ENCODE data around the gene VENTX. TPM values are rescaled to one million over a fixed set of nuclear protein-coding genes. Genes with fewer than 3 reads are reported as not detected.

VENTX gene
- total and polyA plus RNA-seq, 4 donors, result 1.0 to 7.4 (median 2.6) TPM

DNA sequence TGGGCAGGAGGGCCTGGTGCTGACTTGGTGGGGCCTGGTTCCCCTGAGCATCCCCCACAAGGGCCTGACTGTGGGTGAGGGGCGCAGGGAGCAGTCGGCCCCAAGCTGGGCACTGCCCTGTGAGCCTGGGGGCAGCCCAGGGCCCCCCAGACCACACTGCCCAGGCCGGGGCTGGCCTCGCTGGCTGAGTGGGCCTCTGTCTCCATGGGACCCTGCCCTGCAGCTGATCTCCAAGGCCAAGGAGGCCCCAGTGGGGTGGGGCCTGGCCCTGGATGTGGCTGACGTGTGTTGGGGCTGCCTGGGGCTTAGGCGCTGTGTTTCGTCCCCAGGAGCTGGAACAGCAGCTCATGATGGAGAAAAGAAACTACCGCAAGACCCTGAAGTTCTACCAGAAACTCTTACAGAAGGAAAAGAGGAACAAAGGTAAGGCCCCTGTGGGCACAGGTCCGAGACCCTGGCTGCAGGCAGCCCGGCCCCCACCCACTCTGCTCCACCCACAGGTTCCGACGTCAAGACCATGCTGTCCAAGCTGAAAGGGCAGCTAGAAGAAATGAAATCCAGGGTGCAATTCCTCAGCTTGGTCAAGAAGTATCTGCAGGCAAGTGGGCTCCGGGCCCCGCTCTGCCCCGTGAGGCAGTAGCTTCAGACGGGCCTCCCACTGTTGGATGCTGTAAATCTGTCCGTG lies 31.2 kb upstream of the VENTX start:
- H3K4me1 ChIP-seq (ENCODE audit: control insufficient read depth in 1 of 2, insufficient read depth in 2 of 2, low read length in 2 of 2), result no peaks in the 10 kb centered on the region
- H3K9me3 ChIP-seq (ENCODE audit: control insufficient read depth, low read length), result no peaks in the 10 kb centered on the region
- intact Hi-C loops (cut with DNase I), result no loop called here
- DNase-seq, result no peak
- WGBS, 2 donors, result 79 to 84% methylated on average over 13 to 17 of the region's 17 CpGs
- no peak overlapping the region for H3K27ac ChIP-seq (ENCODE audit: low read depth in 1 of 2, low read length in 2 of 2)
- H3K4me3 ChIP-seq (ENCODE audit: low read length in 2 of 2), result no peak overlapping the region
- H3K36me3 ChIP-seq (ENCODE audit: control insufficient read depth in 1 of 2, insufficient read depth in 2 of 2, low read length in 1 of 2), result no peaks in the 10 kb centered on the region
- no peak for ATAC-seq (ENCODE audit: low FRiP score)
- H3K27me3 ChIP-seq (ENCODE audit: control insufficient read depth in 1 of 2, insufficient read depth in 2 of 2, low read length in 1 of 2), result no peaks in the 10 kb centered on the region

GRCh38 chr10:133207041-133207600 lies 30.5 kb upstream of the VENTX start:
- H3K4me3 ChIP-seq (ENCODE audit: low read length in 2 of 2), result no peak overlapping the region
- DNase-seq (no peak), ATAC-seq (ENCODE audit: low FRiP score) (no peak)
- 84 to 89% methylated on average over 35 to 36 of the region's 36 CpGs for WGBS, 2 donors
- no peaks in the 10 kb centered on the region for H3K4me1 ChIP-seq (ENCODE audit: control insufficient read depth in 1 of 2, insufficient read depth in 2 of 2, low read length in 2 of 2)
- no peak overlapping the region for H3K27ac ChIP-seq (ENCODE audit: low read depth in 1 of 2, low read length in 2 of 2)
- no peaks in the 10 kb centered on the region for H3K36me3 ChIP-seq (ENCODE audit: control insufficient read depth in 1 of 2, insufficient read depth in 2 of 2, low read length in 1 of 2)
- H3K27me3 ChIP-seq (ENCODE audit: control insufficient read depth in 1 of 2, insufficient read depth in 2 of 2, low read length in 1 of 2), result no peaks in the 10 kb centered on the region
- intact Hi-C loops (cut with DNase I), result no loop called here
- H3K9me3 ChIP-seq (ENCODE audit: control insufficient read depth, low read length), result no peaks in the 10 kb centered on the region

GRCh38 chr10:133207627-133208026 lies 30.0 kb upstream of the VENTX start:
- WGBS, 2 donors, result 53 to 63% methylated on average over 17 of the region's 17 CpGs
- intact Hi-C loops (cut with DNase I), result no loop called here
- Histone ChIP-seq H3K27me3 (ENCODE audit: control insufficient read depth in 1 of 2, insufficient read depth in 2 of 2, low read length in 1 of 2) (no peaks in the 10 kb centered on the region), H3K4me1 (ENCODE audit: control insufficient read depth in 1 of 2, insufficient read depth in 2 of 2, low read length in 2 of 2) (no peaks in the 10 kb centered on the region), H3K9me3 (ENCODE audit: control insufficient read depth, low read length) (no peaks in the 10 kb centered on the region), H3K4me3 (ENCODE audit: low read length in 2 of 2) (no peak overlapping the region), H3K36me3 (ENCODE audit: control insufficient read depth in 1 of 2, insufficient read depth in 2 of 2, low read length in 1 of 2) (no peaks in the 10 kb centered on the region), H3K27ac (ENCODE audit: low read depth in 1 of 2, low read length in 2 of 2) (no peak overlapping the region)
- no peak for DNase-seq
- ATAC-seq (ENCODE audit: low FRiP score), result no peak

GRCh38 chr10:133208466-133208865 lies 29.2 kb upstream of the VENTX start:
- Histone ChIP-seq H3K4me3 (ENCODE audit: low read length in 2 of 2) (no peak overlapping the region), H3K27me3 (ENCODE audit: control insufficient read depth in 1 of 2, insufficient read depth in 2 of 2, low read length in 1 of 2) (no peaks in the 10 kb centered on the region), H3K9me3 (ENCODE audit: control insufficient read depth, low read length) (no peaks in the 10 kb centered on the region), H3K27ac (ENCODE audit: low read depth in 1 of 2, low read length in 2 of 2) (no peak overlapping the region), H3K36me3 (ENCODE audit: control insufficient read depth in 1 of 2, insufficient read depth in 2 of 2, low read length in 1 of 2) (no peaks in the 10 kb centered on the region), H3K4me1 (ENCODE audit: control insufficient read depth in 1 of 2, insufficient read depth in 2 of 2, low read length in 2 of 2) (no peaks in the 10 kb centered on the region)
- DNase-seq (no peak), ATAC-seq (ENCODE audit: low FRiP score) (no peak)
- intact Hi-C loops (cut with DNase I), result no loop called here
- WGBS, 2 donors, result 90 to 91% methylated on average over 16 to 18 of the region's 18 CpGs

DNA sequence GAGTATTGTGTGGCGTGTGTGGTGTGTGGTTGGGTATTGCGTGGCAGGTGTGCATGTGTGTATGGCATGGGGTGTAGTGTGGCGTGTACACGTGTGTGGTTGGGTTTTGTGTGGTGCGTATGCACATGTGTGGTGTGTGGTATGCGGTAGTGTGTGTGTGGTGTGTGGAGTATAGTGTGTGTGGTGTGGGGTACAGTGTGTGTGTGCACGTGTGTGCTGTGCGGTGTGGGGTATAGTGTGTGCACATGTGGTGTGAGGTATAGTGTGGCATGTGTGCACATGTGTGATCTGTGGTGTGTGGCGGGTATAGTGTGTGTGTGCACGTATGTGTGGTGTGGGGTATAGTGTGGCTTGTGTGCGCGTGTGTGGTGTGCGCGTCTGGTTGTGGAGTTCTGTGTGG lies 28.5 kb upstream of the VENTX start:
- no peaks in the 10 kb centered on the region for H3K27me3 ChIP-seq (ENCODE audit: control insufficient read depth in 1 of 2, insufficient read depth in 2 of 2, low read length in 1 of 2)
- intact Hi-C loops (cut with DNase I), result no loop called here

DNA sequence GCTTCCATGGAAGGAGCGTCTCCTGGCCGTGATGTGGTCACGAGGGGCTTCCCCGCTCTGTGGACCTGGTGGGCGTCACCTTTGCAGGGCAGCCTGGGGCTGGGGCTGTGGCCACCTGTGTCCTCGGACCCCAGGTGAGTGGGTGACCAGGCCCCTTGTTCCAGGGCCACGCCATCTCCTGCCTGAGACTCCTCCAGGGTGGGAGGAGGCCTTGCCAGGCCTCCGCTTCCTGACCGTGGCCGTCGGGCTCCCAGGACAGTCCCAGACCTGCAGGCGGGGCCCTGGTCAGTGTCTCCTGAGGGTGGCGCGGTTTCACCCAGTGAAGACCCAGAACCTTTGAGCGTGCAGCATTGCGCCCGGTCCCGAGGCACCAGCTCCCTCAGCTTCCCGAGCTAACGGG lies 28.0 kb upstream of the VENTX start:
- H3K27me3 ChIP-seq (ENCODE audit: control insufficient read depth in 1 of 2, insufficient read depth in 2 of 2, low read length in 1 of 2), result no peaks in the 10 kb centered on the region
- WGBS, 2 donors, result 87% methylated on average over 17 to 20 of the region's 20 CpGs

More for the DNA sequence above, 28.5 kb upstream of the VENTX start:
- H3K27ac ChIP-seq (ENCODE audit: low read depth in 1 of 2, low read length in 2 of 2), result no peak overlapping the region
- H3K36me3 ChIP-seq (ENCODE audit: control insufficient read depth in 1 of 2, insufficient read depth in 2 of 2, low read length in 1 of 2), result no peaks in the 10 kb centered on the region
- no peaks in the 10 kb centered on the region for H3K9me3 ChIP-seq (ENCODE audit: control insufficient read depth, low read length)
- no peaks in the 10 kb centered on the region for H3K4me1 ChIP-seq (ENCODE audit: control insufficient read depth in 1 of 2, insufficient read depth in 2 of 2, low read length in 2 of 2)
- ATAC-seq (ENCODE audit: low FRiP score) (no peak), DNase-seq (no peak)
- WGBS, 2 donors, result 94 to 97% methylated on average over 14 of the region's 14 CpGs
- H3K4me3 ChIP-seq (ENCODE audit: low read length in 2 of 2), result no peak overlapping the region

DNA sequence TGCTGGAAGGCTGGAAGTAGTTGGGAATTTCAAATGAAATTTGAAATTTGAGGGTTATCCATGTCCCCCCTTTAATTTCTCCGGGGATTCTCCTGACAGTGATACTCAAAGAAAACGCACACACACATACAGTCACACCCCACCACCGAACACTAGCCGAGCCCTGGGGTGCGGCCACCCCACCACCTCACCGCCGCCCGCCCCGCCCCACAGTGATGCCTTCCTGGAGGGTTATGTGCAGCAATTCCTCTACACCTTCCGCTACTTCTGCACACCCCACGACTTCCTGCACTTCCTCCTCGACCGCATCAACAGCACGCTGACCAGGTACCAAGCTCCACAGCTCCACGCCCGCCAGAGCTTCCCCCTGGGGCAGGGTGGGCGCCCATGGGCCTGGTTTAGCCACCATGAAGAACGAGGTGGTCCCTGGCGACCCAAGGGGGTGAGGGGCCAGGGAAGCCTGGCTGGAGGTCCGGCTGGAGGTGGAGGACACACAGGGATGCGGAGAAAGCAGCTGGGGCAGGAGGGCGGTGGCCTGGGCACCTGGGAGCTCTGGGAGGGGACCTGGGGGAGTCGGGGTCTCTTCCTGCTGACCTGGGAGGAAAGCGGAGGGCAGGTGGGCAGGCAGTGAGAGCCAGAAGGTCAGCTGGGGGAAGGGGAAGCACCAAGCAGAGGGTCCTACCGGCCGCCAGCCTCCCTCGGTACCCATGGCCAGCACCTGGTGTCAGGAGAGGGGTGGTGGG lies 27.1 kb upstream of the VENTX start:
- intact Hi-C loops (cut with DNase I), result no loop called here
- Histone ChIP-seq H3K9me3 (ENCODE audit: control insufficient read depth, low read length) (no peaks in the 10 kb centered on the region), H3K27ac (ENCODE audit: low read depth in 1 of 2, low read length in 2 of 2) (no peak overlapping the region), H3K4me1 (ENCODE audit: control insufficient read depth in 1 of 2, insufficient read depth in 2 of 2, low read length in 2 of 2) (no peaks in the 10 kb centered on the region), H3K36me3 (ENCODE audit: control insufficient read depth in 1 of 2, insufficient read depth in 2 of 2, low read length in 1 of 2) (no peaks in the 10 kb centered on the region), H3K27me3 (ENCODE audit: control insufficient read depth in 1 of 2, insufficient read depth in 2 of 2, low read length in 1 of 2) (no peaks in the 10 kb centered on the region), H3K4me3 (ENCODE audit: low read length in 2 of 2) (no peak overlapping the region)
- DNase-seq (no peak), ATAC-seq (ENCODE audit: low FRiP score) (no peak)
- WGBS, 2 donors, result 81 to 89% methylated on average over 25 to 27 of the region's 27 CpGs

More for the DNA sequence above, 28.0 kb upstream of the VENTX start:
- no peaks in the 10 kb centered on the region for H3K4me1 ChIP-seq (ENCODE audit: control insufficient read depth in 1 of 2, insufficient read depth in 2 of 2, low read length in 2 of 2)
- H3K9me3 ChIP-seq (ENCODE audit: control insufficient read depth, low read length), result no peaks in the 10 kb centered on the region
- H3K36me3 ChIP-seq (ENCODE audit: control insufficient read depth in 1 of 2, insufficient read depth in 2 of 2, low read length in 1 of 2), result no peaks in the 10 kb centered on the region
- ATAC-seq (ENCODE audit: low FRiP score) (no peak), DNase-seq (no peak)
- no peak overlapping the region for H3K27ac ChIP-seq (ENCODE audit: low read depth in 1 of 2, low read length in 2 of 2)
- H3K4me3 ChIP-seq (ENCODE audit: low read length in 2 of 2), result no peak overlapping the region
- intact Hi-C loops (cut with DNase I), result no loop called here

- no peaks in the 10 kb centered on the region for H3K4me1 ChIP-seq (ENCODE audit: control insufficient read depth in 1 of 2, insufficient read depth in 2 of 2, low read length in 2 of 2)
- no peaks in the 10 kb centered on the region for H3K27me3 ChIP-seq (ENCODE audit: control insufficient read depth in 1 of 2, insufficient read depth in 2 of 2, low read length in 1 of 2)
- DNase-seq, result no peak
- 82 to 84% methylated on average over 23 to 25 of the region's 25 CpGs for WGBS, 2 donors
- no peak for ATAC-seq (ENCODE audit: low FRiP score)
- H3K36me3 ChIP-seq (ENCODE audit: control insufficient read depth in 1 of 2, insufficient read depth in 2 of 2, low read length in 1 of 2), result no peaks in the 10 kb centered on the region
- intact Hi-C loops (cut with DNase I), result no loop called here
- H3K4me3 ChIP-seq (ENCODE audit: low read length in 2 of 2), result no peak overlapping the region
- H3K9me3 ChIP-seq (ENCODE audit: control insufficient read depth, low read length), result no peaks in the 10 kb centered on the region
- H3K27ac ChIP-seq (ENCODE audit: low read depth in 1 of 2, low read length in 2 of 2), result no peak overlapping the region
Measured at GRCh38 chr10:133211141-133211830, 26.4 kb upstream of the VENTX start.
